Measurements from ENCODE around the gene CACNG3.
"Not testable (repeated sequence)": the region's sequence is repeated elsewhere in the genome, so short reads cannot be mapped to it uniquely, and the experiment has no call there.

CACNG3 gene

DNA sequence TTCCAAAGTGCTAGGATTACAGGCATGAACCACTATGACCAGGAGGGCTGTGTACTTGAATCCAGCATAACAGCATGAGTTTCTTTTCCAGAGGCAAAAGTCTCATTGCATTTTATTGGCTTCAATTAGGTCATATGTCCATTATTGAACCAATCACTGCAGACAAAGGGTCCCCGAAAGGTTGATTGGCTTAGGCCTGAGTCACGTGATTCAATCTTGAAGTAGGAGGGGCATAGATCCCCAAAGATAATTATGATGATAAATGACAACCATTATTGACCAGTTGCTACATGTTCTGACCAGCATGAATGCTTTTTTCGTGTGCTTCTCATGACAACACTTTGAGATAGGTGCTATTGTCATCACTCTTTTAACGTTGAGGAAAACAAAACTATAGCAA is 25.3 kb downstream of the CACNG3 start:
- Histone ChIP-seq H3K9me3 (ENCODE audit: control insufficient read depth in 1 of 2, low read length in 2 of 2) (peaks cover 0 to 5% of the 10 kb centered on the region in 2 donors), H3K4me1 (ENCODE audit: control insufficient read depth in 1 of 2, insufficient read depth in 2 of 2, low read length in 2 of 2) (no peaks in the 10 kb centered on the region), H3K4me3 (ENCODE audit: low read depth in 1 of 2, low read length in 2 of 2) (no peak overlapping the region), H3K27me3 (ENCODE audit: low read depth, low read length) (no peaks in the 10 kb centered on the region), H3K36me3 (ENCODE audit: control insufficient read depth in 1 of 2, insufficient read depth in 2 of 2, low read length in 2 of 2) (no peaks in the 10 kb centered on the region), H3K27ac (ENCODE audit: low read length) (no peak overlapping the region)

DNA sequence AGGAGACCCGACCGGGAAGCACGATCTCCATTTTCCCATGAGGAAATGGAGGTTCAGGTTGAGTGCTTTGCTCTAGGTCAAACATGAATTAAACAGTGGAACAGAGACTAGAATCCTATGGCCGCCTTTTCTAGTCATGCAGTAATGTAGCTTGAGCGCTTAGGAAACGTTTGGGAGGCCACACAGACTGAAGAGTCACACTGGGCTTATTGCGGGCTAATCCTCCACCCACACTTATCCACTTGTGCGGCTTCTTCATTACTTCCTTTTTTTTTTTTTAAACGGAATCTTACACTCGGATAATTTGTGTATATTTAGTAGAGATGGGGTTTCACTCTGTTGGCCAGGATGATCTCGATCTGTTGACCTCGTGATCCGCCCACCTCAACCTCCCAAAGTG is 26.0 kb downstream of the CACNG3 start:
- no peak overlapping the region for H3K4me3 ChIP-seq (ENCODE audit: low read depth in 1 of 2, low read length in 2 of 2)
- no peaks in the 10 kb centered on the region for H3K4me1 ChIP-seq (ENCODE audit: control insufficient read depth in 1 of 2, insufficient read depth in 2 of 2, low read length in 2 of 2)
- no peak overlapping the region for H3K27ac ChIP-seq (ENCODE audit: low read length)
- H3K27me3 ChIP-seq (ENCODE audit: low read depth, low read length): no peaks in the 10 kb centered on the region
- H3K9me3 ChIP-seq (ENCODE audit: control insufficient read depth in 1 of 2, low read length in 2 of 2): peaks cover 0 to 3% of the 10 kb centered on the region in 2 donors
- H3K36me3 ChIP-seq (ENCODE audit: control insufficient read depth in 1 of 2, insufficient read depth in 2 of 2, low read length in 2 of 2): no peaks in the 10 kb centered on the region

DNA sequence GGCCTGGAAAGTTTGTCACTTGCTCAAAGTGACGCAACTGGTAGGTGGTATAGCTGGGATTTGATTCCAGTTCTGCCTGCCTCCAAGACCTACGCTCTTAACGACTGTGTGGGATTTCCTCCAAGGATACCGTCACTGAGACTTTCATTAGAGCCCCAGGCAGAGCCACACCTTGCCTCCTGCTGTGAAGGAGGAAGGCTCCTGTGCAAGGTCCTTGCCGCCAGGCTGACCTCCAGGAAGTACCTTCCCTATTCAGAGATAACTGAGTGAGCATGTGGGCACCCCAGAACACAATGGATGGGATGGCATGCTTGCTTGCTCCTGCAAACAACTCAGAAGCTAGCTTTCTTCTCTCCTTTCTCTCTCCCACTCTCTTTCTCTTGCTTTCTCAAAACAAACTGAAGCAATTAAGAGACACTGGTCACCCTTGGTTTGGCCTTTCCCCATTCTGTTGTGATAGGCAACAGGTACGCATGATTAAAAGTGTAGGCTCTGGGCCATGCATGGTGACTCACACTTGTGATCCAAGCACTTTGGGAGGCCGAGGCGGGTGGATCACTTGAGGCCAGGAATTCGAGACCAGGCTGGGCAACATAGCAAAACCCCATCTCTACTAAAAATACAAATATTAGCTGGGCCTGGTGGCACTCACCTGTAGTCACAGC is 30.7 kb downstream of the CACNG3 start:
- no peaks in the 10 kb centered on the region for H3K27me3 ChIP-seq (ENCODE audit: low read depth, low read length)
- H3K9me3 ChIP-seq (ENCODE audit: control insufficient read depth in 1 of 2, low read length in 2 of 2): no peaks in the 10 kb centered on the region
- no peak overlapping the region for H3K4me3 ChIP-seq (ENCODE audit: low read depth in 1 of 2, low read length in 2 of 2)
- H3K4me1 ChIP-seq (ENCODE audit: control insufficient read depth in 1 of 2, insufficient read depth in 2 of 2, low read length in 2 of 2): no peaks in the 10 kb centered on the region
- H3K36me3 ChIP-seq (ENCODE audit: control insufficient read depth in 1 of 2, insufficient read depth in 2 of 2, low read length in 2 of 2): no peaks in the 10 kb centered on the region
- no peak overlapping the region for H3K27ac ChIP-seq (ENCODE audit: low read length)

DNA sequence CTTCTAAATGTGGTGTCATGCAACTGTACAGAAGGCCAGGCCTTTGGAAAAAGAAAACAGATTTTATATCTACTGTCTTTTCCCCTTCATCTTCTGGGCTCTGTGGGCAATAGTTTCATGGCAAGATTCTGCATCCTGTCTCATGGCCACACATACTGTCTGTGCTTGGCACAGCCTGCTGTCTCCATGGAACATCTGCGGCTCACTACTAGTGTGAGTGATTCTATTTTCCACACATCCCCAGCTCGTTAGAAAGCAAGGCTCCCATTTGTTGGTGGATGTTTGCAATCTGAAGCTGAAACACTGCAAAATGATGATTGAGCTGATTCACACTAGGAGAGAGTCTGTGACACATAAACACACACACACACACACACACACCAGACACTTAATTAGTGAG is 32.4 kb downstream of the CACNG3 start:
- H3K9me3 ChIP-seq (ENCODE audit: control insufficient read depth in 1 of 2, low read length in 2 of 2): no peaks in the 10 kb centered on the region
- no peak overlapping the region for H3K4me3 ChIP-seq (ENCODE audit: low read depth in 1 of 2, low read length in 2 of 2)
- H3K4me1 ChIP-seq (ENCODE audit: control insufficient read depth in 1 of 2, insufficient read depth in 2 of 2, low read length in 2 of 2): no peaks in the 10 kb centered on the region
- no peak overlapping the region for H3K27ac ChIP-seq (ENCODE audit: low read length)
- no peaks in the 10 kb centered on the region for H3K36me3 ChIP-seq (ENCODE audit: control insufficient read depth in 1 of 2, insufficient read depth in 2 of 2, low read length in 2 of 2)
- H3K27me3 ChIP-seq (ENCODE audit: low read depth, low read length): no peaks in the 10 kb centered on the region

DNA sequence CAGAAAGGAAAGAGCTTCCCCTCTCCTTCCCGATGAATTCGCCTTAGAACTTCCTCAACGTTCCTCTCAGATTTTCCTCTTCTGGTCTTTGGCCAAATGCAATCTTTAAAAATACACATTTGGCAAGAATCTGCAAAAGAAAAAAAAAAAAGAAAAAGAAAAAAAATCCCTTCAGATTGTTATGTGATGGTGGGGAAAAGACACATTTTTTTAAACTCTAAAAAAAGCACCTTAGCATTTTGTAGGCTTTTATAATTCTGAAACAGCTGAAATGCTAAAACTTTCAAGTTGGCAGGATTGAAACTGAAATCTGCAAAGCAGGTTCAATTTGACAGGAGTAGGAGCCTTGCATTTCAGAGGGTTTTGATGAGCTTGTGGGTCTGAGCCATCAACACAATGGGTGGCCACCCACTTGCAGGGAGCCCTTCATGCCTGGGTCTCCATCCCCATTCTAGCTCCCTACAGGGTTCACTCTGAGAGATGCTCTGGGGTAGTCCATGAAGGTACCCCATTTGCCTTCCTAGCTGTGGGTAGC is 33.1 kb downstream of the CACNG3 start:
- Histone ChIP-seq H3K27me3 (ENCODE audit: low read depth, low read length) (no peaks in the 10 kb centered on the region), H3K4me3 (ENCODE audit: low read depth in 1 of 2, low read length in 2 of 2) (no peak overlapping the region), H3K4me1 (ENCODE audit: control insufficient read depth in 1 of 2, insufficient read depth in 2 of 2, low read length in 2 of 2) (no peaks in the 10 kb centered on the region), H3K27ac (ENCODE audit: low read length) (no peak overlapping the region), H3K9me3 (ENCODE audit: control insufficient read depth in 1 of 2, low read length in 2 of 2) (no peaks in the 10 kb centered on the region), H3K36me3 (ENCODE audit: control insufficient read depth in 1 of 2, insufficient read depth in 2 of 2, low read length in 2 of 2) (no peaks in the 10 kb centered on the region)

DNA sequence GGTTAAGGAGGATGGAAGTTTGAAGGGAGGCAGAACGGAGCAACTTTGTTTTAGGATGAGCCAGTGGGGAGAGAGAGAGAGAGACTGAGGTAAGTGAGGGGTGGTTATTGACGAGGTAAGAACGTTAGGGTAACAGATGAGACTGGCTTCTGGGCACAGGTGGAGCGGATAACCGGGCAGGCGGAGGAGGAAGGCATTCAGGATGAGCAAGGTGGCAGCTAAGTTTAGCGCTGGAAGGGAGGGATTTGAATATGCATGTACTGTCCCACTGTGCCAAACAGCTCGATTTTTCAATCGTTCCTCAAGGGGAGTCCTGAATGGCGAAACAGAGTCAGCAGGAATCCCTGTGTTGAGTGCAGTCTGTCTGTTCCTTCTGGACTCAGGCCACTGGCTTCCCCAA is 35.8 kb downstream of the CACNG3 start:
- Histone ChIP-seq H3K4me3 (ENCODE audit: low read depth in 1 of 2, low read length in 2 of 2) (no peak overlapping the region), H3K4me1 (ENCODE audit: control insufficient read depth in 1 of 2, insufficient read depth in 2 of 2, low read length in 2 of 2) (no peaks in the 10 kb centered on the region), H3K27me3 (ENCODE audit: low read depth, low read length) (no peaks in the 10 kb centered on the region), H3K27ac (ENCODE audit: low read length) (no peak overlapping the region), H3K36me3 (ENCODE audit: control insufficient read depth in 1 of 2, insufficient read depth in 2 of 2, low read length in 2 of 2) (no peaks in the 10 kb centered on the region), H3K9me3 (ENCODE audit: control insufficient read depth in 1 of 2, low read length in 2 of 2) (no peaks in the 10 kb centered on the region)

DNA sequence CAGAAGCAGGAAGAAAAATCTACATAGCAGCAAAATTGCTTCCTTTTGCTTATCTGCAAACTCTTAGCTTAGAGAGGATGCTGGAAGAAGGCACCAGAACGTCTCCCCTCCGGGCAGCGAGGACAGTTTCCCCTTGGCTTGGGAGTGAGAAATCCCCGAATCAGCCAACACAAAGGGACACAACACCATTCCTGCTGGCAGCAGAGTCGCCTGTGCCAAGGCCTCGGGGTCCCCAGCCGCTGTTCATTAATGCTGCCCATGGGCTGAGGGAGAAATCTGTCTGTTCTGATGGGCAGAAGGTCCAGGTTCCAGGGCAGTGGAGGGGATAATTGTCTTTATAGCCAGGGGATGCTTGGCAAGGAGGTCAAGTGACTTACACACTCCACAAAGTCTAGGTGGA is 38.0 kb downstream of the CACNG3 start:
- Histone ChIP-seq H3K4me3 (ENCODE audit: low read depth in 1 of 2, low read length in 2 of 2) (no peak overlapping the region), H3K27ac (ENCODE audit: low read length) (no peak overlapping the region), H3K27me3 (ENCODE audit: low read depth, low read length) (no peaks in the 10 kb centered on the region), H3K4me1 (ENCODE audit: control insufficient read depth in 1 of 2, insufficient read depth in 2 of 2, low read length in 2 of 2) (no peaks in the 10 kb centered on the region), H3K9me3 (ENCODE audit: control insufficient read depth in 1 of 2, low read length in 2 of 2) (peaks cover 0 to 5% of the 10 kb centered on the region in 2 donors), H3K36me3 (ENCODE audit: control insufficient read depth in 1 of 2, insufficient read depth in 2 of 2, low read length in 2 of 2) (no peaks in the 10 kb centered on the region)

DNA sequence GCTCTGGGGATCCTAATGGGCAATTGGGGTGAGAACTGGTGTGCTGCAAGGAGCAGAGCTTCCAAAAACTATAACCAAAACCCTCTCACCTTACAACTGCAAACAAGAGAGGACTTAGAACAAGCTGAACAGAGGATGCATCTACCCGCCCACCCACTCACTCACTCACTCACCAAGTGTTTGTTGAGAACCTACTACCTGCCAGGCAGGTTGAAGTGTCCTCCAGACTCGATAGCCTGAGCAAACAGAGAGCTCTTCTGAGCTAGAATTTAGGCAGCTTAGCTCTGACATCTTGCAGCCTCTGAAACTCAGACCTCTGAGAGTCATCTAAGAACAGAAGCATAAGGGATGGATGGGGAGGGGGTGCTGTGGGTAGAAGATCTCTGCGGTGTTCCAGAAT is 41.2 kb downstream of the CACNG3 start:
- H3K27me3 ChIP-seq (ENCODE audit: low read depth, low read length): no peaks in the 10 kb centered on the region
- H3K4me1 ChIP-seq (ENCODE audit: control insufficient read depth in 1 of 2, insufficient read depth in 2 of 2, low read length in 2 of 2): no peaks in the 10 kb centered on the region
- H3K4me3 ChIP-seq (ENCODE audit: low read depth in 1 of 2, low read length in 2 of 2): no peak overlapping the region
- no peak overlapping the region for H3K27ac ChIP-seq (ENCODE audit: low read length)
- H3K36me3 ChIP-seq (ENCODE audit: control insufficient read depth in 1 of 2, insufficient read depth in 2 of 2, low read length in 2 of 2): no peaks in the 10 kb centered on the region
- H3K9me3 ChIP-seq (ENCODE audit: control insufficient read depth in 1 of 2, low read length in 2 of 2): peaks cover 0 to 11% of the 10 kb centered on the region in 2 donors

DNA sequence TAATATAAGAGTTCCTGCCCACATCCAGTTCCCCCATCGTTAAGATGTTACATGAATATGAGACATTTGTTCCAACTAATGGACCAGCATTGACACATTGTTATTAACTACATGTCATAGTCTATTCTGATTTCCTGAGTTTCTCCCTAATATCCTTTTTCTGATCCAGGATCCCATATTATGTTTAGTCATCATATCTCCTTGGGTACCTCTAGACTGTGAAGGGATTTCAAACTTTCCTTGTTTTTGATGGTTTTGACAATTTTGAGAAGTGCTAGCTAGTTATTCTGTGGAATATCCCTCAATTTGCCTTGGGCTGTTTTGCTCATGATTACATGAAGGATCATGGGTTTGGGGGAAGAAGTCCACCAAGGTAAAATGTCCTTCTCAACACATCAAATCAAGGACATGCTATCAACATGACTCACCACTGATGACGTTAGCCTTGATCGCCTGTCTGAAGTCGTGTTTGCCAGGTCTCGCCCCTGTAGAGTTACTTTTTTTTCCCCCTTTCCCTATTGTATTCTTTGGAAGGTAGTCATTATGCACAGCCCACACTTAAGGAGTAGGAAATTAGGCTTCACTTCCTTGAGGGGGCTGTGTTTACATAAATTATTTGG is 42.5 kb downstream of the CACNG3 start:
- Histone ChIP-seq H3K4me3 (ENCODE audit: low read depth in 1 of 2, low read length in 2 of 2) (no peak overlapping the region), H3K9me3 (ENCODE audit: control insufficient read depth in 1 of 2, low read length in 2 of 2) (peaks cover 0 to 11% of the 10 kb centered on the region in 2 donors), H3K4me1 (ENCODE audit: control insufficient read depth in 1 of 2, insufficient read depth in 2 of 2, low read length in 2 of 2) (no peaks in the 10 kb centered on the region), H3K36me3 (ENCODE audit: control insufficient read depth in 1 of 2, insufficient read depth in 2 of 2, low read length in 2 of 2) (no peaks in the 10 kb centered on the region), H3K27ac (ENCODE audit: low read length) (no peak overlapping the region), H3K27me3 (ENCODE audit: low read depth, low read length) (no peaks in the 10 kb centered on the region)

DNA sequence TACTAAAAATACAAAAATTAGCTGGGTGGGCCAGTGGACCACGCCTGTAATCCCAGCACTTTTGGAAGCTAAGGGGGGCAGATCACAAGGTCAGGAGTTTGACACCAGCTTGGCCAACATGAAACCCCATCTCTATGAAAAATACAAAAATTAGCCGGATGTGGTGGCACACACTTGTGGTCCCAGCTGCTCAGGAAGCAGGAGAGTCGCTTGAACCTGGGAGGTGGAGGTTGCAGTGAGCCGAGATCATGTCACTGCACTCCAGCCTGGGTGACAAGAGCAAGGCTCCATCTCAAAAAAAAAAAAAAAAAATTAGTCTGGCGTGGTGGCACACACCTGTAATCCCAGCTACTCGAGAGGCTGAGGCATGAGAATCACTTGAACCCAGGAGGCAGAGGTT is 44.6 kb downstream of the CACNG3 start:
- peaks cover 0 to 11% of the 10 kb centered on the region in 2 donors for H3K9me3 ChIP-seq (ENCODE audit: control insufficient read depth in 1 of 2, low read length in 2 of 2)
- H3K27ac ChIP-seq (ENCODE audit: low read length); H3K4me3 ChIP-seq (ENCODE audit: low read depth in 1 of 2, low read length in 2 of 2); H3K4me1 ChIP-seq (ENCODE audit: control insufficient read depth in 1 of 2, insufficient read depth in 2 of 2, low read length in 2 of 2); H3K27me3 ChIP-seq (ENCODE audit: low read depth, low read length); H3K36me3 ChIP-seq (ENCODE audit: control insufficient read depth in 1 of 2, insufficient read depth in 2 of 2, low read length in 2 of 2): not testable (repeated sequence)

DNA sequence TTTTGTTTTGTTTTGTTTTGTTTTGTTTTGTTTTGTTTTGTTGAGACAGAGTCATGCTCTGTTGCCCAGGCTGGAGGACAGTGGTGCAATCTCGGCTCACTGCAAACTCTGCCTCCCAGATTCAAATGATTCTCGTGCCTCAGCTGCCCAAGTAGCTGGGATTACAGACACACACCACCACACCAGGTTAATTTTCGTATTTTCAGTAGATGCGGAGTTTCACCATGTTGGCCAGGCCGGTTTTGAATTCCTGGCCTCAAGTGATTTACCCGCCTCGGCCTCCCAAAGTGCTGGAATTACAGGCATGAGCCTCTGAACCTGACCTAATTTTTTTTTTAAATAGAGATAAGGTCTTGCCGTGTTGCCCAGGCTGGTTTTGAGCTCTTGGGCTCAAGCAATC is 46.5 kb downstream of the CACNG3 start:
- H3K4me1 ChIP-seq (ENCODE audit: control insufficient read depth in 1 of 2, insufficient read depth in 2 of 2, low read length in 2 of 2): no peaks in the 10 kb centered on the region
- H3K4me3 ChIP-seq (ENCODE audit: low read depth in 1 of 2, low read length in 2 of 2): no peak overlapping the region
- no peaks in the 10 kb centered on the region for H3K27me3 ChIP-seq (ENCODE audit: low read depth, low read length)
- H3K36me3 ChIP-seq (ENCODE audit: control insufficient read depth in 1 of 2, insufficient read depth in 2 of 2, low read length in 2 of 2): no peaks in the 10 kb centered on the region
- H3K27ac ChIP-seq (ENCODE audit: low read length): no peak overlapping the region
- H3K9me3 ChIP-seq (ENCODE audit: control insufficient read depth in 1 of 2, low read length in 2 of 2): peaks cover 0 to 11% of the 10 kb centered on the region in 2 donors

DNA sequence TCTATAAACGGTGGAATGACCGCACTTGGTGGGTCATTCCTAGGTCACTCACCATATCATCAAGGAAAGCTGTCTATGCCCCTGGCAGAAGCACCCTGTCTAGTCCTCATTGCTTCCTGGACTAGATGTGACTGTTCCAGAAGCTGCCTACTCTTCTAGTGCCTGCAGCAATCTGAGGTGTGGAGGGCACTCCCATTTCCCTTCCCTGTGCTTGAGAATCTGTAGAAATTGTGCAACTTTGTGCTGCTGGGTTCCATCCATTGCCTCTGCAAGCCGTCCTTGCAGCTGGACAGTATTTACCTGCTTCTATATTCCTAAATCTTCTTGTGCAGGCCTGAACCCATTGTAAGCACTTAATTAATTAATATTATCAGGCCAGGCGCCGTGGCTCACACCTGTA is 52.1 kb downstream of the CACNG3 start:
- Histone ChIP-seq H3K36me3 (ENCODE audit: control insufficient read depth in 1 of 2, insufficient read depth in 2 of 2, low read length in 2 of 2) (no peaks in the 10 kb centered on the region), H3K4me1 (ENCODE audit: control insufficient read depth in 1 of 2, insufficient read depth in 2 of 2, low read length in 2 of 2) (no peaks in the 10 kb centered on the region), H3K27me3 (ENCODE audit: low read depth, low read length) (no peaks in the 10 kb centered on the region), H3K4me3 (ENCODE audit: low read depth in 1 of 2, low read length in 2 of 2) (no peak overlapping the region), H3K27ac (ENCODE audit: low read length) (no peak overlapping the region), H3K9me3 (ENCODE audit: control insufficient read depth in 1 of 2, low read length in 2 of 2) (no peaks in the 10 kb centered on the region)

Measured in muscle layer of duodenum (tissue), 2 donors.